GM12891 (cell line): Measurements from ENCODE around the gene CPVL.

ENCODE experiments used
- DNase-seq: peaks from one replicate; pipeline ENCODE4 v3.0.0; 2011; ENCODE audit warnings: low spot score; ENCODE audit not compliant: insufficient read length
- FAIRE-seq: peaks from 2 replicates; lab custom pipeline; 2011; peaks lifted over from hg19 to GRCh38; lab: Jason Lieb, UNC
- PAX5 ChIP-seq: IDR thresholded peaks from 2 replicates; pipeline ENCODE4 v1.6.1; 2011; ENCODE audit warnings: low read length, moderate library complexity, mild to moderate bottlenecking; ENCODE audit not compliant: insufficient read depth, severe bottlenecking
- POLR2A ChIP-seq: IDR thresholded peaks from 2 replicates; pipeline ENCODE4 v1.6.1; 2011; ENCODE audit warnings: low read depth, low read length, control low read depth
- POLR2AphosphoS5 ChIP-seq: IDR thresholded peaks from 2 replicates; pipeline ENCODE4 v1.6.1; 2011; ENCODE audit warnings: low read depth, low read length, control low read depth
- POU2F2 ChIP-seq: IDR thresholded peaks from 2 replicates; pipeline ENCODE4 v1.6.1; 2011; ENCODE audit warnings: low read depth, mild to moderate bottlenecking, control low read depth, low read length, moderate library complexity
- SPI1 ChIP-seq: IDR thresholded peaks from 2 replicates; pipeline ENCODE4 v1.6.1; 2011; ENCODE audit warnings: low read depth, low read length, control low read depth
- TAF1 ChIP-seq: IDR thresholded peaks from 2 replicates; pipeline ENCODE4 v1.6.1; 2011; ENCODE audit warnings: low read depth, low read length, control low read depth

CPVL gene

DNA sequence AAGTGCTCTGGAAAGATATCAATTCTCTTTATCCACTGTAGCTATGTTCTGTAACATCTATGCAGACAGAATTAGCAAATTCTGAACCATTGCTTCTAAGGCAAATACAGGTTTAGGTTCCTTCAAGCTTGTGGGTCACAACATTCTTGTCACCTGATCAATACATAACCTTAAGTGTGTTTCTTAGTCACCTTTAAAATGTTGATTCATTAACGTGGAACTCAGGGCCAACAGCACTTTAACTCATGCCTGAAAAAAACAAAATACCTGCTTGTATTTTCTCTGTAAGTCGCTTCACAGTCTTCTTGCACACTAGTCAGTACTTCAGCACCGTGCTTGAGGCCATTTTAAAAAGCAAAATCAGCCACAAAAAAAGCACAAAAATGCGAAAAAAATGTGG lies 153.0 kb downstream of the CPVL start:
- DNase-seq (no peak), FAIRE-seq (no peak)
- TF ChIP-seq POLR2A = no peak
- no peak for TF ChIP-seq POLR2AphosphoS5
- no peak for TF ChIP-seq PAX5

DNA sequence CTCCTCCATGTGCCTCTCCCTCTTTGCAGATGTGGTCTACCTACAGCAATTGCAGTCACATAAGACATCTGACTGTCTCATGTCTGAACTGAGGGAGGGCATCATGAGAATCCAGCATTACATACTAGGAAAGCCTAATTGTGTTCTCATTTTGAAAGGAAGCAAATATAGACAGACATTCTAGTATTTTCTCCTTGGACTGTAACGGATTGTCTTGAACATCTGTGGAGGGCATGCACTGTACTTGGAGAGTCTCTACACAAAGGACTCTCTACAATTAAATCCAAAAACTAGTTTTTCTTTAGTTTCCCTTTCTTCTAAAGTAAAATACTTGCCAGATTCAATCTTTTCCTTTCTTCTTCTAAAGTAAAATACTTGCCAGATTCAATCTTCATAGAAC lies 153.5 kb downstream of the CPVL start:
- FAIRE-seq (no peak), DNase-seq (no peak)
- TF ChIP-seq PAX5 (no peak), POLR2A (no peak), TAF1 (no peak), POLR2AphosphoS5 (no peak), SPI1 (no peak), POU2F2 (no peak)

DNA sequence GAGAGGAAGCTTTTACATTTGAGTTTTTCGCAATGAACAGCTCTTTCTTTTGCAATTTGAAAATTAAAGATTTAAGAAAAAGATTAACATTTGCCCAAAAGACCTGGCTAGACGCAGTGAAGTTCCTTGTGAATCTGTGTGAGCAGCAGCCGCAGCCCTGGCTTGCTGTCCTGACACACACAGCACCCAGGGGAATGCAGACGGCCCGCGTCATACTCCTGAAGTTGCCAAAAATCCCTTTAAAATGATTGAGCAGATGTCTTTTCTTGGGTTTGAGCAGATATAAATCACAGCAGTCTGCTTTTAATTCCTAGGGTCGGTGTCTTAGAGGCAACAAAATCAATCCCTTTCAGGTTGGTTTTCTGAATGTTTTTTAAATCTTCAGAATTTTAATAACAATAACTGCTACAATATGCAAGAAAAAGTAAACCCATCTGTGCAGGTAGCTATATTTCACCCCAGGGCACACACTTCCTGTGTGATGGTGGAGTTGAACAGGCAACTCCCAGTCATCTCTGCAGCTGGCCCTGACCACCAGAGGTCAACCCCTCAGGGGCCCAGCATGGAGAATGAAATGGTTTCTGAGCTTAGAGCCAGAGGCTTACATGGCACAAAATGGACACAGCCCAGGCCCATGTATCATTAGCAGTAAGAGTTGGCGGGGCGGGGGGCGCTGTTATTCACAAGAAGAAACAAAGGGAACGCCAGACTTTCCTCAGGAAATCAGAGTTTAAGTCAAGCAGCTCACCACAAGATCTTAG lies 156.0 kb downstream of the CPVL start:
- no peak for DNase-seq
- no peak for TF ChIP-seq PAX5
- no peak for TF ChIP-seq POU2F2
- no peak for TF ChIP-seq SPI1
- no peak for TF ChIP-seq POLR2AphosphoS5
- no peak for TF ChIP-seq TAF1
- TF ChIP-seq POLR2A = no peak
- FAIRE-seq = no peak

DNA sequence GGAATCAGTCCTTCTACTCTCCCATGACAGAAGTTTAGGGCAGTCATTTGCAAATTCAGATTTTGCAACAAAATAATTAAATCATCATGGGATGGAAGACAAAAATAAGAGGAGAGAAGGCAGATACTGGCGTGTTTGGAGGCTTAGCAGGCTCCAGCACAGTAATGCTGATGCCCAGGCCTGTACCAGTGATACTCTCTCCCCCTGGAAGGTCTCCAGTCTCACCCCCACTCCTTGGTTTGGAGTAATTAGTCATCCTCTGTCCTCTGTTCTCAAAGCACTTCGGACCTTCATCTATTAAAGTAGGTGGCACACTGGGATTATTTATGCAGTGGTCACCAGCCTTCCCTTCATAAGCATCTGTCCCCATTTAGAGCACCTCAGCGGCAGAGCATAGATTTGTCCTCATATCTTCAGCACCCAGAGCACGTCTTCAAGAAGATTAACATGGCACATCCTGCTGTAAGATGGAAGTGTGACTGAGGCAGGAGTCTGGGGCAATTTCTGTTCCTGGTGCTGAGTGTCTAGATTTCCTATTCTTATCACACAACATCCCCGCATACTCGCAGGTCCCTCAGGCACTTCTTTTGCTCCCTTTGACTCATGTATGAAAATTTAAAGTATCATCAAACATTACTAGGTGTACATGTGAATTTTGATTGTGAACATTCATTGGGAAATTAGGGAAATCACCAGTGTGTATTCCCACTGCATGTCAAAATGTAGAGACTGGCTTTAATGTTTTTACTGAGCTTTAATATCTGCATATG lies 156.9 kb downstream of the CPVL start:
- no peak for FAIRE-seq
- TF ChIP-seq TAF1 = no peak
- no peak for TF ChIP-seq POLR2AphosphoS5
- no peak for TF ChIP-seq PAX5
- no peak for DNase-seq

DNA sequence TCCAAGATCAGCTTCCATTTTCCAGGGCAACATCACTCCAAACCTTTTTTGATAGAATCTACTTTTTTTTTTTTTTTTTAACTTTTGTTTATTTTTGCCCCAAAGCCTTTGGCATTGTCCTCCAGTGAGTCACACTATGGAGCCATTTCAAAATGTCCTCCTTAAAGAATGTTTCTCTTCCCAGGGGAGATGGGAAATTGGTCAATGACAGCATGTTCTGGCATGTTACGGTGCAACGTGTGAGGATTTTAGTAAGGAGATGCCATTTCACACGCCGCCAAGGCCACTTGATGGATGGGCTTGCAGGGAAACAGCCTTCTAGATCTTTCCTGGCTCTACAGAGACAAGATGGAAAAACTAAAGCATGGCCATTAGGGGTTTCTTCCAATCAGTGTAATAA lies 157.5 kb downstream of the CPVL start:
- no peak for DNase-seq

DNA sequence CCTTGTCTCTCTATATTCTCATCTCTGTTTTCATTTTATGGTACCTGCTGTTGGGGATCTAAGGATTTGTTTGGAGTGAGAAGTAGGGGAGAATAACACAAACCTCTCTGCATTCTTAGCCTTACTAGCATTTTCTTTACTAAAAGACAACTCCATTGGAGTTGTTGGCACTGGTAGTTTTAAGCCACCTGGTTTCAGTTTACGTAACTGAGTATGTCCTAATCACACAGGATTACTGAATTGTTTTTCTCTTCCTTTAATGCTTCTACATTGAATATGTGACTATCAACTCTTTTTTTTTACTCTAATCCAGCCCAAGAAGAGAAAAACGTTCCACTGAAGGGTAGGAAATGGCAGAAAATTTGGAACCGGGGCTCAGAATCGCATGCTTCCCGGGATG lies 158.2 kb downstream of the CPVL start:
- no peak for TF ChIP-seq POU2F2
- TF ChIP-seq TAF1 = no peak
- no peak for TF ChIP-seq POLR2A
- TF ChIP-seq POLR2AphosphoS5 = no peak
- TF ChIP-seq PAX5 = no peak
- no peak for TF ChIP-seq SPI1
- DNase-seq (no peak), FAIRE-seq (no peak)

More for the DNA sequence above, 157.5 kb downstream of the CPVL start:
- FAIRE-seq = no peak
- TF ChIP-seq PAX5 (no peak), SPI1 (no peak), POLR2AphosphoS5 (no peak), POLR2A (no peak), TAF1 (no peak), POU2F2 (no peak)

DNA sequence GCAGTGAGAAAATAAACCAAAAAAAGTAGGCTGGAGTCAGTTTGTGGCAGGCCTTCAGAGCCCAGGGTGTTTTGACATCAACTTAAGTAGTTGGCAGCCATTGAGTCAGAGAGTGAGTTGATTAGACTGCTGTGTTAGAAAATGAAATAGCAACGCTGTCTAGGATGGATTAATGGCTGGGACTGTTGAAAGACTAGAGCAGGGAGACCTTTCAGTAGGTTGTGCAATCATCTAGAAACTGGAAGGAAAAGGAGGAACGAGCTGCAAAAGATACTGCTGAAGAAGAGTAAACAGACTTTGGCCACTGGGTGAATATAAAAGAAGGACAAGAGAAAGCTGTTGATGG lies 159.6 kb downstream of the CPVL start:
- TF ChIP-seq POLR2AphosphoS5 (no peak), POU2F2 (no peak), PAX5 (no peak), TAF1 (no peak), SPI1 (no peak), POLR2A (no peak)
- DNase-seq = no peak
- no peak for FAIRE-seq

DNA sequence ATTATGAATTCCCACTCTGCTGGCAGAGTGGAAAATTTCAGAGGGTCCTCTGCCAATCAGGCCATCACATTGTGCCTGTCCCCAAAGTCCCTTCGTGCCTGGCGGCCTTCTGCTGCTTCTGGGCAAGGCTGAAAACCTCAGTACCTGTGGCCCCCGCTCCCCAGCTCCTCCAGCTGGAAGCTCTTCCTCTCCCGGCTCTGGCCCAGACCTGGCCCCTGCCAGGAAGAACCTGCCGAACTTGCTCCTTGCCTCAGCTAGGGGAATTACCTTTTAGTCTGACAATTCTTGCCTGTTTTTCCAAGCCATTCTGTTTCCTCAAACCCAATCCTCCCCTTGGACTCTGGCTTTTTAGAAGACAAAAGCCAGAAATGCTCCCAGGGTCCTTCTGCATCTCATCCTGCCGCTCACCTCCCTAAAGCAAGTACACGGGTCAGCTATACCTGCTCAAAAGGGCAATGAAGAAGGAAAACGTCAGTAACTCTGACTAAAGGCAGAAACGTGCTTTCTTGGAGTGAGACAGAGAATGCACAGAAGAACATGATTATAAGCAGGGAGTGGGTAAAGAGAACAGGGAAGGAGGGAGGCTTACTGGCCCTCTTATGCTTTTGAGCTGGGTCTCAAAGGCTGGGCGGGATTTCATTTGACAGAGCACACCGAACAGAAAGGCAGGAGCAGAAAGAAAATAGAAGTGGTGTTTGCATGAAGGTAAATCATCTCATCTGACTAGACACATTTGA lies 160.1 kb downstream of the CPVL start:
- no peak for FAIRE-seq
- no peak for TF ChIP-seq POLR2AphosphoS5
- no peak for TF ChIP-seq POLR2A
- no peak for TF ChIP-seq TAF1
- no peak for DNase-seq

DNA sequence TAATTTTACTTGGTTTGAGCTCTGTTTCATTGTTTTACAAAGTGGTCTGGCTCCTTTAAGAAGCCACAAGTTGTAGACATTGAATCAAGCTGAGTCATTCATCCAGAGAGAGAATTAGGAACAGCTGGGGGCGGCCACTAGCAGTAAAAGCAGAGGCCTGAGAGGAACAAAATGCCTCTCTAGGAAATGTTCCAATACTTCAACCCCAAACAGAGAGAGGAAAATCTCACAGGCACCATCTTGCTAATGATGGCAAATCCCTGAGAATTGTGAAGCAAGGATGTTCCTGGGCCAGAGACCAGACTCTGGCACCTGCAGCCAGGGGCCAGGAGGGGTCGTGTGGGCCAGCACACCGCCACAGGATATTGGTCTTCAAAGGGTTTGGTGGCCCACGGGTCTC lies 161.7 kb downstream of the CPVL start:
- DNase-seq = no peak
- no peak for FAIRE-seq
- TF ChIP-seq POU2F2 (no peak), TAF1 (no peak), SPI1 (no peak)

DNA sequence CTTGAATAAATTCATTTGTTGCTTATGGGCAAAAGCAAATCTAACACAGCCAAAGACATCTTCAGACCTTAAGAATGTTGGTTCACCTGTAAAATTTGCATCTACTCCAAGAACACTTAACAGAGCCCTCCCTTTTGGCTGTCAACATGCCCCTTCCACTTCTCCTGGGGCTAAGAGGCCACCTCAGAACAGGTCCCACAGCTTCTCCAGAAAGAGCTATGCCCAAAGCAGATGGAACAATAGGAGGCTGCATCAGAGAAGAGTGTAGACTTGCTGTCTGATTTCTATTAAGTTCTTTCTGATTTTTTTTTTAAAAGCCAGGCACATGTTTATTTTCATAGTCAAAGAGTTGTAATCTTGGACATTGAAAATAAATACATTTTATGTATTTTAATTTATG lies 162.1 kb downstream of the CPVL start:
- FAIRE-seq (no peak), DNase-seq (no peak)
- TF ChIP-seq TAF1 (no peak), POLR2AphosphoS5 (no peak), SPI1 (no peak), POU2F2 (no peak), POLR2A (no peak), PAX5 (no peak)
